Stimulated activated memory B cell treated with anti-CD40 and anti-IgM and Interleukin-4, amounts not matched to agents 10 μg/mL and 1 μg/mL and 100 μg/mL, for 72 hours (primary cell): Measurements from ENCODE around the gene SLC20A1.

ENCODE experiments used
- ATAC-seq: fragments of 150-1000 bp; cut with Tn5 transposase; 2 replicates; pipeline ENCODE4 v1.10.0; 2021
- H3K27ac Mint-ChIP-seq: one replicate; pipeline ENCODE4 v1.8.0; 2022; ENCODE audit warnings: mild to moderate bottlenecking, mixed read lengths
- H3K27me3 Mint-ChIP-seq: one replicate; pipeline ENCODE4 v1.8.0; 2022; ENCODE audit warnings: mixed read lengths
- H3K36me3 Mint-ChIP-seq: one replicate; pipeline ENCODE4 v1.8.0; 2022; ENCODE audit warnings: mixed read lengths
- H3K4me1 Mint-ChIP-seq: one replicate; pipeline ENCODE4 v1.8.0; 2022; ENCODE audit warnings: mixed read lengths
- H3K4me3 Mint-ChIP-seq: one replicate; pipeline ENCODE4 v1.8.0; 2022; ENCODE audit warnings: mild to moderate bottlenecking, moderate library complexity, mixed read lengths
- H3K9me3 Mint-ChIP-seq: one replicate; pipeline ENCODE4 v1.8.0; 2022; ENCODE audit warnings: mixed read lengths

The SLC20A1 gene

GRCh38 chr2:112637289-112637660 lies 8.5 kb upstream of the SLC20A1 start:
- H3K27ac Mint-ChIP-seq, result no peak overlapping the region
- peaks cover 18% of the 10 kb centered on the region for H3K4me1 Mint-ChIP-seq
- H3K4me3 Mint-ChIP-seq, result no peak overlapping the region
- no peaks in the 10 kb centered on the region for H3K27me3 Mint-ChIP-seq
- peaks cover 7% of the 10 kb centered on the region for H3K36me3 Mint-ChIP-seq
- peaks cover 11% of the 10 kb centered on the region for H3K9me3 Mint-ChIP-seq
- ATAC-seq, result no peak

- Mint-ChIP-seq H3K27me3 (no peaks in the 10 kb centered on the region), H3K9me3 (peaks cover 11% of the 10 kb centered on the region), H3K4me3 (no peak overlapping the region), H3K36me3 (peaks cover 7% of the 10 kb centered on the region), H3K4me1 (peaks cover 31% of the 10 kb centered on the region), H3K27ac (no peak overlapping the region)
- no peak for ATAC-seq
These were observed 5.8 kb upstream of the SLC20A1 start for GRCh38 chr2:112639936-112640335.

- Mint-ChIP-seq H3K27ac (no peak overlapping the region), H3K27me3 (no peaks in the 10 kb centered on the region), H3K4me1 (peaks cover 32% of the 10 kb centered on the region), H3K4me3 (no peak overlapping the region), H3K9me3 (peaks cover 7% of the 10 kb centered on the region), H3K36me3 (peaks cover 6% of the 10 kb centered on the region)
- no peak for ATAC-seq
These were observed 5.3 kb upstream of the SLC20A1 start for GRCh38 chr2:112640467-112640799.

- peaks cover under 1% of the 10 kb centered on the region for H3K36me3 Mint-ChIP-seq
- H3K27me3 Mint-ChIP-seq, result no peaks in the 10 kb centered on the region
- no peak overlapping the region for H3K4me3 Mint-ChIP-seq
- H3K4me1 Mint-ChIP-seq, result peaks cover 26% of the 10 kb centered on the region
- no peak for ATAC-seq
- peaks cover 1% of the 10 kb centered on the region for H3K9me3 Mint-ChIP-seq
- H3K27ac Mint-ChIP-seq, result no peak overlapping the region
These were observed 4.7 kb upstream of the SLC20A1 start for GRCh38 chr2:112640800-112641675.

GRCh38 chr2:112641701-112642100 lies 4.0 kb upstream of the SLC20A1 start:
- H3K9me3 Mint-ChIP-seq, result no peaks in the 10 kb centered on the region
- H3K27me3 Mint-ChIP-seq, result no peaks in the 10 kb centered on the region
- H3K4me1 Mint-ChIP-seq, result peaks cover 20% of the 10 kb centered on the region
- no peak overlapping the region for H3K27ac Mint-ChIP-seq
- H3K36me3 Mint-ChIP-seq, result peaks cover under 1% of the 10 kb centered on the region
- ATAC-seq, result no peak
- no peak overlapping the region for H3K4me3 Mint-ChIP-seq

- no peak overlapping the region for H3K27ac Mint-ChIP-seq
- H3K36me3 Mint-ChIP-seq, result peaks cover 9% of the 10 kb centered on the region
- H3K4me1 Mint-ChIP-seq, result peaks cover 24% of the 10 kb centered on the region
- no peaks in the 10 kb centered on the region for H3K27me3 Mint-ChIP-seq
- no peak overlapping the region for H3K4me3 Mint-ChIP-seq
- no peaks in the 10 kb centered on the region for H3K9me3 Mint-ChIP-seq
- ATAC-seq, result no peak
These were observed 3.2 kb upstream of the SLC20A1 start for GRCh38 chr2:112642561-112642960.

- Mint-ChIP-seq H3K9me3 (no peaks in the 10 kb centered on the region), H3K36me3 (peaks cover 14% of the 10 kb centered on the region), H3K27ac (no peak overlapping the region), H3K4me3 (no peak overlapping the region), H3K4me1 (peaks cover 28% of the 10 kb centered on the region), H3K27me3 (no peaks in the 10 kb centered on the region)
- ATAC-seq, result no peak
These were observed 2.8 kb upstream of the SLC20A1 start for GRCh38 chr2:112642966-112643365.

GRCh38 chr2:112643488-112643887 lies 2.3 kb upstream of the SLC20A1 start:
- Mint-ChIP-seq H3K4me1 (peaks cover 29% of the 10 kb centered on the region), H3K4me3 (no peak overlapping the region), H3K36me3 (peaks cover 15% of the 10 kb centered on the region), H3K27ac (no peak overlapping the region), H3K9me3 (no peaks in the 10 kb centered on the region), H3K27me3 (no peaks in the 10 kb centered on the region)
- no peak for ATAC-seq

GRCh38 chr2:112644155-112644932 lies 1.4 kb upstream of the SLC20A1 start:
- Mint-ChIP-seq H3K36me3 (peaks cover 23% of the 10 kb centered on the region), H3K4me3 (peak overlapping the region; percentile 81), H3K27ac (peak overlapping the region; percentile 83), H3K4me1 (peaks cover 38% of the 10 kb centered on the region), H3K27me3 (no peaks in the 10 kb centered on the region), H3K9me3 (no peaks in the 10 kb centered on the region)
- ATAC-seq, result no peak

GRCh38 chr2:112644933-112645309 lies 818 bp upstream of the SLC20A1 start:
- Mint-ChIP-seq H3K27me3 (no peaks in the 10 kb centered on the region), H3K9me3 (no peaks in the 10 kb centered on the region), H3K4me3 (peak overlapping the region; percentile 81), H3K36me3 (peaks cover 29% of the 10 kb centered on the region), H3K4me1 (peaks cover 44% of the 10 kb centered on the region), H3K27ac (peak overlapping the region; percentile 83)
- ATAC-seq, result no peak

GRCh38 chr2:112646102-112646719 lies 472 bp downstream of the SLC20A1 start:
- Mint-ChIP-seq H3K27ac (peak overlapping the region; percentile 83), H3K4me1 (peaks cover 49% of the 10 kb centered on the region), H3K27me3 (no peaks in the 10 kb centered on the region), H3K9me3 (no peaks in the 10 kb centered on the region), H3K4me3 (peak overlapping the region; percentile 81), H3K36me3 (peaks cover 30% of the 10 kb centered on the region)
- ATAC-seq, result peak; percentile 31

GRCh38 chr2:112646791-112647689 lies 1.3 kb downstream of the SLC20A1 start:
- H3K4me3 Mint-ChIP-seq, result peak overlapping the region; percentile 81
- no peaks in the 10 kb centered on the region for H3K9me3 Mint-ChIP-seq
- ATAC-seq, result no peak
- no peaks in the 10 kb centered on the region for H3K27me3 Mint-ChIP-seq
- peak overlapping the region; percentile 83 for H3K27ac Mint-ChIP-seq
- peaks cover 57% of the 10 kb centered on the region for H3K4me1 Mint-ChIP-seq
- peaks cover 35% of the 10 kb centered on the region for H3K36me3 Mint-ChIP-seq

GRCh38 chr2:112648081-112648480 lies 2.3 kb downstream of the SLC20A1 start:
- Mint-ChIP-seq H3K4me3 (no peak overlapping the region), H3K27ac (no peak overlapping the region), H3K36me3 (peaks cover 44% of the 10 kb centered on the region), H3K27me3 (no peaks in the 10 kb centered on the region), H3K4me1 (peaks cover 59% of the 10 kb centered on the region), H3K9me3 (no peaks in the 10 kb centered on the region)
- no peak for ATAC-seq

GRCh38 chr2:112656679-112657078 lies 10.9 kb downstream of the SLC20A1 start:
- Mint-ChIP-seq H3K9me3 (no peaks in the 10 kb centered on the region), H3K27me3 (no peaks in the 10 kb centered on the region), H3K36me3 (peaks cover 79% of the 10 kb centered on the region), H3K4me1 (peaks cover 21% of the 10 kb centered on the region), H3K27ac (peak overlapping the region; percentile 37), H3K4me3 (no peak overlapping the region)
- ATAC-seq, result no peak

GRCh38 chr2:112658301-112658700 lies 12.6 kb downstream of the SLC20A1 start:
- no peak for ATAC-seq

More at GRCh38 chr2:112658301-112658700, 12.6 kb downstream of the SLC20A1 start:
- Mint-ChIP-seq H3K36me3 (peaks cover 77% of the 10 kb centered on the region), H3K27ac (no peak overlapping the region), H3K27me3 (no peaks in the 10 kb centered on the region), H3K4me3 (no peak overlapping the region), H3K9me3 (no peaks in the 10 kb centered on the region), H3K4me1 (peaks cover 15% of the 10 kb centered on the region)
